Activated naive CD8-positive, alpha-beta T cell treated with anti-CD3 and anti-CD28 coated beads for 36 hours (primary cell): ENCODE data around the gene OSBP2. TPM values are rescaled to one million over a fixed set of nuclear protein-coding genes. Genes with fewer than 3 reads are reported as not detected.

ENCODE experiments used
- DNase-seq: peaks from one replicate; pipeline ENCODE4 v3.0.0; 2021
- H3K27ac Mint-ChIP-seq: one replicate; pipeline ENCODE4 v1.8.0; 2022; ENCODE audit warnings: mild to moderate bottlenecking, moderate library complexity, mixed read lengths
- H3K27me3 Mint-ChIP-seq: one replicate; pipeline ENCODE4 v1.8.0; 2022; ENCODE audit warnings: mild to moderate bottlenecking, mixed read lengths
- H3K36me3 Mint-ChIP-seq: one replicate; pipeline ENCODE4 v1.8.0; 2021; ENCODE audit warnings: mild to moderate bottlenecking, mixed read lengths
- H3K4me1 Mint-ChIP-seq: one replicate; pipeline ENCODE4 v1.8.0; 2021; ENCODE audit warnings: mixed read lengths
- H3K4me3 Mint-ChIP-seq: one replicate; pipeline ENCODE4 v1.8.0; 2022; ENCODE audit warnings: mild to moderate bottlenecking, moderate library complexity, mixed read lengths
- H3K9me3 Mint-ChIP-seq: one replicate; pipeline ENCODE4 v1.8.0; 2022; ENCODE audit warnings: mixed read lengths
- total RNA-seq, 2 experiments: library from RNA; stranded (reverse); gene quantifications; one replicate each; pipeline ENCODE4 v1.2.3, GENCODE V29; 2021

The OSBP2 gene
- total RNA-seq, 2 experiments from 2014 or later = 0.45 to 0.84 TPM

DNA sequence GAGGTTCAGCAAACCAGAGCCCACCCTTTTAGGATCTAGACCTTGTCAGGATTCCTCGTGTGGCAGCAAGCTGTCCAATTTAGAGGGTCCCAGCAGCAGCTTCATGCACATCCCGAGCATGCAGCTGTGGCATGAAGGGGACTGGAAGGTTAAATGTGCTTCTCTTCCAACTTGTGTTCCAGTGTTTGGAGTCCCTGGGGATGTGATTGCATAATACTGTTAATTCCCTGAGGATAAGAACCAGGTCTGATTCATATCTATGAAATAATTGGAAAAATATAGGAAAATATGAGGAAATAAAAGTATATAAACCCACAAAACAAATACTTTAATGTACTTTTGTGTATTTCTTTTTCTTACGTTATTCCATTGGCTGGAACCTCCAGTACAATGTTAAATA, 143.4 kb downstream of the OSBP2 start:
- Mint-ChIP-seq H3K36me3 (no peaks in the 10 kb centered on the region), H3K4me1 (no peaks in the 10 kb centered on the region), H3K27me3 (peaks cover 9% of the 10 kb centered on the region), H3K27ac (no peak overlapping the region), H3K4me3 (no peak overlapping the region), H3K9me3 (peaks cover 8% of the 10 kb centered on the region)
- DNase-seq = no peak

DNA sequence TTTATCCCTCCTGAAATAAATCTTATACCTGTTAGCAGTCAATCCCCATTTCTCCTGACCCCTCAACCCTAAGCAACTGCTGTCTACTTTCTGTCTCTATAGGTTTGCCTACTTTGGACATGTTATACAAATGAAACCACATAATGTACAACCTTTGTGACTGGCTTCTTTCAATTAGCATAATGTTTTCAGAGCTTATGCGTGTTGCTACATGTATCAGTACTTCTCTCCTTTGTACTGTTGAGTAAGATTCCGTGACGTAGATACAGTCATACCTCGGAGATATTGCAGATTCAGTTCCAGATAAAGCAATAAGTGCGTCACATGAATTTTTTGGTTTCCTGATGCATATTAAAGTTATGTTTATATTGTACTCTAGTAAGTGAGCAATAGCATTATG, 146.6 kb downstream of the OSBP2 start:
- no peak for DNase-seq
- Mint-ChIP-seq H3K4me3 (no peak overlapping the region), H3K4me1 (no peaks in the 10 kb centered on the region), H3K9me3 (peaks cover 8% of the 10 kb centered on the region), H3K27ac (no peak overlapping the region), H3K27me3 (peaks cover 3% of the 10 kb centered on the region), H3K36me3 (no peaks in the 10 kb centered on the region)

DNA sequence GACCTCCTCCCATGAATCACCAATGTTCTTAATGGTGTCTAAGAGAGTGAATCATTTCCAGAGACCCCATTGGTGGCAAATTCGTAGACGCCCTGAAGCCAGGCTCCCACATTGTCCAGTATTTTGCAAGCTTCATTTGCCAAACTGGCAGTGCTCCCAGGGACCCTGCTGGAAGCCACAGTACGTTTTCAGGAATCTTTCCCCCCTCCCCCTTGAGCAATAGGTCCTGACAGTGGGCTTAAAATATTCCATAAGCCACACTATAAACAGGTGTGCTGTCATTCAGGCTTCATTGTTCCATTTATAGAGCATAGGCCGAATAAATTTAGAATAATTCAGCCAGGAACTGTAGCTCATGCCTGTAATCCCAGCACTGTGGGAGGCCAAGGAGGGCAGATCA, 148.6 kb downstream of the OSBP2 start:
- Mint-ChIP-seq H3K36me3 (no peaks in the 10 kb centered on the region), H3K4me3 (no peak overlapping the region), H3K9me3 (peaks cover 4% of the 10 kb centered on the region), H3K27ac (no peak overlapping the region), H3K4me1 (no peaks in the 10 kb centered on the region), H3K27me3 (no peaks in the 10 kb centered on the region)
- no peak for DNase-seq

DNA sequence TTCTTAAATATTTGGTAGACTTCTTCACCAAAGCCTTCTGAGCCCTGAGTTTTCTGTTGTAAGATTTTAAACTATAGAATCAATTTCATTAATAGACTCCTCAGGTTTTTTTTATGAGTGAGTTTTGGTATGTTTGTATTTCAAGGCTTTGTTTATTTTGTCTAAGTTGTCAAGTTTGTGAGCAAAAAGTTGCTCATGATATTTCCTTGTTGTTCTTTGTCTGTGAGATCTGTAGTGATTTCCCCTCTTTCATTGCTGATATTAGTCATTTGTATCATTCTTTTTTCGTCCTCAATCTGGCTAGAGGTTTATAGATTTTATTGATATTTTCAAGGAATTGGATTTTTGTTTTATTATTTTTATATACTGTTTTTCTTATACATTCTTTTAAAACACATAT, 152.9 kb downstream of the OSBP2 start:
- Mint-ChIP-seq H3K9me3 (peaks cover 2% of the 10 kb centered on the region), H3K4me1 (no peaks in the 10 kb centered on the region), H3K27me3 (no peaks in the 10 kb centered on the region), H3K4me3 (no peak overlapping the region), H3K27ac (no peak overlapping the region), H3K36me3 (no peaks in the 10 kb centered on the region)
- DNase-seq = no peak

DNA sequence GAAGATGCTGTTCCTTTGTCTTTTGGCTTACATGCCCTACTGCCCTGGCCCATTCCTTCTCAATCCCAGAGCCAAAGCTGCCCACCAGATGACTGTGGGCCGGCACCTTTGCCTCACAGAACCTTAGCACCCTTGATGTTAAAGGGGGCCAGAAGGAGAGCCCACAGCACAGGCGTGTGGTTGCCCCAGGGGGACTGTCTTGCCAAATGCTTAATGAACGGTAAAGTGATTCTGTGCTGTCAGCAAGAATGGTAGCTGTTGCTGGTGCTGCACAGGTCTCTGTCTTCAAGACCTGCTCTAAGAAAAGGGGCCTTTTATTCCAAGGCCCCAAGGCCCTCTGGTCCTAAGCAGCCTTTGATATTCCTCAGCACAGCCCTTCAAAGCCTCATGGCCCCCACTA, 160.6 kb downstream of the OSBP2 start:
- Mint-ChIP-seq H3K9me3 (peaks cover 10% of the 10 kb centered on the region), H3K4me1 (no peaks in the 10 kb centered on the region), H3K27ac (no peak overlapping the region), H3K4me3 (no peak overlapping the region), H3K27me3 (no peaks in the 10 kb centered on the region), H3K36me3 (peaks cover 3% of the 10 kb centered on the region)
- no peak for DNase-seq

DNA sequence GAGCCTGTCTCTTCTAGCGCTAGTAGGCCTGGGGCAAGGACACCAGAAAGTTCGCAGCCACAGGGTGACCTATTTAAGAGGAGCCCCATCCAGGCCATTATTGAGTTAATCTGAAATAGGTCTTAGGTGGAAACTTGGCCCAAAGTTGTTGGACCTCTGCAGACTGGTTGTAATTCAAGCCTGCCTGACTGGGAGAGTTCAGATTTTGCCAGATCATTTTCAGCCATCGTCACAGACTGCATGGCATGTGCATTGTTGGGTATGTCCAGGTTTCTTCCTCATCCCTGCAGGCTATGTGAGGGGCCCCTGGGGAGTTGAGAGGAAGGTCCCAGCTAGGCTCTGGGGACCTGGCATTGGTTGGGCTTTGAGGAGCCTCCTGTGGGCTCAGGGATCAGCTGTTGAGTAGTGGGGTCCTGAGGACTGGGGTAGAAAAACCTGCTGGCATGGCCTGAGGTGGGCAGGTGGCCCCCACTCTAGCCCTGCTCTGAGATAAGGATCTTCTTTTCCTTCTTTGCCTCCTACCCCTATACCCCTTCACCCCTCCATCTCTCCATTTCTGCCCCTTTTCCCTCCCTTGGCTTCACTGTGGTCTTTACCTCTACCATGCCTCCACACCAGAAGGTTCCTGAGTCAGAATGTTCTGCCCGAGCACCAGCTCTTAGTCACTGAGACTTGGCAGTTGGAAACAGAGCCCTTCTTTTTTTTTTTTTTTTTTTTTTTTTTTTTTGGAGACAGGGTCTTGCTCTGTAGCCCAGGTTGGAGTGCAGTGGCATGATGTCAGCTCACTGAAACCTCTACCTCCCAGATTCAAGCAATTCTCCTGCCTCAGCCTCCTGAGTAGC, 161.2 kb downstream of the OSBP2 start:
- Mint-ChIP-seq H3K27ac (no peak overlapping the region), H3K4me3 (no peak overlapping the region), H3K9me3 (peaks cover 10% of the 10 kb centered on the region), H3K36me3 (peaks cover 3% of the 10 kb centered on the region), H3K4me1 (no peaks in the 10 kb centered on the region), H3K27me3 (no peaks in the 10 kb centered on the region)
- DNase-seq = no peak

DNA sequence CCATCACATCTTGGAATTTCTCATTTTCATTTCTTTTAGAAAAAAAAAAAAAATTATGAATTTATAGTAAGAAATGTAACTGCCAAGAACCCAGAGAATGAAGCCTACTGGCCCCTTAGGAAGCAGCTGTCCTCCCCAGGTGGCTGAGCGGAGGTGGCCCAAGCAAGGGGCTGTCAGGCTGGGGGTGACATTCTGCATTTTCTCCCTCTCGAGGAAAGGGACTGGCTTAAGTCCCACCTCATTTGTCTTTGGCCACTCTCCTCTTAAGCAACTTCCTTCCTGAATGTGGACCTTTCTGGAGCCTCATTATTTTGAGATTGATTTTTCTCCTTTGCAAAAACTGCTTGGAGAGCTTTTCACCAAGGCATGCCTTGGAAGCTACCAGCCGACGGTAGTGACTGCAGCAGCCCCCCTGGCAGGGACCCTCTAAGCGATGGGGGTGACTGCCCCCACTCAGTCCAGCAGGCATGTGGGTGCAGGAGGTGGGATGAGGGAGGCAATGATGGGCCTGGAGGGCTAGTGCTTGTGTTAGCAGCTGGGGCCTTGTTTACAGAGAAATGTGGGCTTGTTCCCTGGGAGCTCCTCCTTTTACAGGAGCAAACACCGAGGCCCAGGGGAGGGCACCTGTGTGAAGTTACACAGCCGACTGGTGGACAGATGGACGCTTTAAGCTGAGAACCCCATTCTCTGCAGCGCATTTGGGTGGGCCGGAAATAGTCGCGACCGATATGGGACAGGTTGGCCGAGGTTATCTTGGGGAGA, 162.2 kb downstream of the OSBP2 start:
- no peak overlapping the region for H3K4me3 Mint-ChIP-seq
- H3K36me3 Mint-ChIP-seq = peaks cover 3% of the 10 kb centered on the region

DNA sequence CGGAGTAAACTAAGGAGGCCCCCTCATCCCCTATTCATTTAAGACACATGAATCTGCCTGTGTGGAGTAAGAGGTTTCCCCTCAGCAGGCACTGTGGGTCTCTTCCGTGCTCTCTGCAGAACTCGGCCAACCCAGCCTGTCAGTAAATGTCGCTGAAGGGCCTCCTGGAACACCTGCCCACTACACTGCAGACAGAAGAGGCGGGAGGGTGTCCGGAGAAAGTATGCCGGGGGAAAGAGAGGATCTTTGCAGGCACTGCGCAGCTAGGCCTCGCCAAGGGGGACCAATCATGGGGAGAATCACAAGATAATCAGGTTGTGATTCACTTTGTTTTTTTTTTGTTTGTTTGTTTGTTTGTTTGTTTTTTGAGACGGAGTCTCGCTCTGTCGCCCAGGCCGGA, 163.1 kb downstream of the OSBP2 start:
- H3K9me3 Mint-ChIP-seq = peaks cover 8% of the 10 kb centered on the region
- no peak for DNase-seq
- no peak overlapping the region for H3K4me3 Mint-ChIP-seq
- no peaks in the 10 kb centered on the region for H3K4me1 Mint-ChIP-seq
- H3K36me3 Mint-ChIP-seq = peaks cover 1% of the 10 kb centered on the region
- H3K27ac Mint-ChIP-seq = no peak overlapping the region
- no peaks in the 10 kb centered on the region for H3K27me3 Mint-ChIP-seq

More for the DNA sequence above, 162.2 kb downstream of the OSBP2 start:
- peaks cover 10% of the 10 kb centered on the region for H3K9me3 Mint-ChIP-seq
- H3K27me3 Mint-ChIP-seq = no peaks in the 10 kb centered on the region
- no peak for DNase-seq
- H3K27ac Mint-ChIP-seq = no peak overlapping the region
- H3K4me1 Mint-ChIP-seq = no peaks in the 10 kb centered on the region

DNA sequence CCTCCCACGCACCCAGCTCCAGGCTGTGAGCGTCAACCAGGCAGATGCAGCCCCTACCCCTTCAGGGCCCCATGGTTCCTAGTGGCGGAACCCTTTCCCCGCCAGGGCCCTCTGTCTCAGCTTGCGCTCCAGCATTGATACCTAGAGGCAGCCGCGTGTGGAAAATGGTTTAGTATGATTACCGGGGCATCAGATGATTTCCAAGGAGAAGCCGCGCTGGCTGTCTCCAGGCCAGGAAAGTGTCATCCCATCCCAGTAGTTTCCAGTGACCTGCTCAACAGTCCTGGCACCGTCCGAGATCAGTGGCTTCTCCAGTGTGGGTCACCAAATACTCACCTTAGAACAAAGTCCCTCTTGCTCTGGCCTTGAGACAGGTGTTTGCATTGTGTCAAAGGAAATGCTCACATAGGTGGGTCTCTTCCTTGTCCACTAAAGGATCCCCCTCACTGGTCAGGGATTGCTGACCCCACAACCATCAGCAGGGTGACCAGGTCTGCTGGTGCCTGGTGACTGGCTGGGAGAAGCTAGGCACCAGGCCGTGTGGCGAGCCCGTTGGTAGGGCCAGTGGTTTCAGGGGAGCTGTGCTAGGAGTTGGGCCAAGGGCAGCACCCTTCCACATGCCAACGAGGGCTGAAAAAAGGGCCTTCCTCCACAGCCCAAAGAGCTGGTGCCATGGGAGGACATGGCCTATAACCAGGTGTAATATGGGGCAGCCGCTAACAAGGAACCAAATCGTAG, 164.5 kb downstream of the OSBP2 start:
- Mint-ChIP-seq H3K9me3 (peaks cover 3% of the 10 kb centered on the region), H3K4me3 (no peak overlapping the region), H3K36me3 (no peaks in the 10 kb centered on the region), H3K27me3 (no peaks in the 10 kb centered on the region), H3K27ac (no peak overlapping the region), H3K4me1 (no peaks in the 10 kb centered on the region)
- DNase-seq = no peak

DNA sequence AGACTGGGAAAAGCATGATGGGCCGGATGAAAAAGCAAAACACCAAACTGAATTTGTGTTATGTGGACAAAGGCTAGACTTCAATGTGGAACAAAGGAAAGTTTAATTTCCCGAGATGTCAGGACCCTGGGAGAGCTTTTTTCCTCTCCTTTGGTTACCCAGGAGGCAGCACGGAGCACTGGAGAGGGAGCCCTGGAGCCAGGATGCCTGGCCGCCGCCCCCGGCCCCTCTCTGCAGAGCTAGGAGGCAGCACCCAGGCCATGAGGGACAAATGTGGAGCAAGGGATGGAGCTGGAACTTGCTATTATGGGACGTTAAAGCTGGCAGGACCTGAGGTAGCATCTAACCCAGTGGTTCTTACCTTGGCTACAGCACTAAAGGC, 165.0 kb downstream of the OSBP2 start:
- Mint-ChIP-seq H3K36me3 (no peaks in the 10 kb centered on the region), H3K27me3 (no peaks in the 10 kb centered on the region), H3K27ac (no peak overlapping the region), H3K4me3 (no peak overlapping the region), H3K9me3 (peaks cover 1% of the 10 kb centered on the region), H3K4me1 (no peaks in the 10 kb centered on the region)
- DNase-seq = no peak

DNA sequence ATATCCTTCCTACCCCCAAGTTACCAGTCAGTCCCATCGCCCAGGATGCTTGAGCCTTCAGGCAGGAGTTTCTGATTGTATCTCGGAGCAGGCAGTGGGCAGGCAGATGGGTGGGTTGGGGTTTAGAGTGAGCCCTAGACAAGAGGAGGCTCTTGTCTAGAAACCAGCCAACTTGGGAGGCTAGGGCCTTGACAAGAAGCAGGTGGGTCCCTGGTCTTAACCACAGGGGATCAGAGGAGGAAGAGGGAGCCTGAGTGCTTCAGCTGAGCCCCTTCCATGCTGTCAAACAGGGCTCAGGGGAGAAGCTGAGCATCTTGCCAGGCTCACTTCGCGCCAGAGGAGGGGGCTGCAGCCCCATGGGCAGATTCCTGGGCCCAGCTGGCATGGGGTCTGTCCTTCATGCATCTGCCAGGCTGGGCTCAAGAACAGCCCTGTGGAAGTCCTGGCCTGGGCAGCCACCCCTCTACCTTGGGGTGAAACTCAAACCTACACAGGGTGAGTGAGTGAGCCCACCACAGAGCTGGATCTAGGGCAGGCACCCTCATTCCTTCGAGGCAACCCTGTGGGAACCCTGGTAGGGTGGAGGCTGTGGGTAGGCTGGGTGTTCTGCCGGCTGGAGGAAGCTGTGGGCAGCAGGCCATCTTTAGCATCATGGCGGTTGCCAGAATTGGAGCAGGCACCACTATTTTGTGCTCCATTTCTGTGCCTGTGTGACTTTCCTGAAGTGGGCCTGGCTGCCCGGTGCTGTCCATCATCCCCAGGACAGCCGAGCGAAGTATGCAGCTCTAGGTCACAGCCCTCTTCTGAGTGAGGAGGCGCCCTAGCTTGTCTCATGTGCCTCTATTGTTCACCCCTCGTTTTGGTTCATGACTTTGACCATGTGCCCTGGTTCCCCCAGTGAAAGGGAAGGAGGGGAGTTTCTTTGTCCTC, 165.8 kb downstream of the OSBP2 start:
- no peak for DNase-seq
- H3K4me1 Mint-ChIP-seq = no peaks in the 10 kb centered on the region
- no peak overlapping the region for H3K4me3 Mint-ChIP-seq
- no peaks in the 10 kb centered on the region for H3K9me3 Mint-ChIP-seq
- no peaks in the 10 kb centered on the region for H3K36me3 Mint-ChIP-seq
- no peaks in the 10 kb centered on the region for H3K27me3 Mint-ChIP-seq
- no peak overlapping the region for H3K27ac Mint-ChIP-seq

DNA sequence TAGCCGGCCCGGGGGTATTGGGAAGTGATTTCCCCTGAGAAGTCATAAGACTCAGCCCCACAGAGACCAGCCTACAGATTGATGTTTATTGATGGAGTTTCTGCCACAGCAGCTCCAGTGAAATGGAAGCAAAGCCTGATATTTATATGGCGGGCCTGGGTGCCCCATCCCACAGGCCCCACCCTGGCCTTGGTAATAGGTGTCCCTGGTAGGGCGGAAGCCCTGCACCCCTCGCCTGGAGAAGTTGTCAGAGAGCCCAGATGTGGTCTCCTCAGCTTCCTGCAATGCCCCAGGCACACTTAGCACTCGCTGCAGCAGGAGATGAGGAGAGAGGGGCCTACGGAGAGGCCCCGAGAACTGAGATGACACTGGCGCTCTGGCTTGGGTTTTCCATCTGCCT, 166.5 kb downstream of the OSBP2 start:
- no peaks in the 10 kb centered on the region for H3K27me3 Mint-ChIP-seq
- no peaks in the 10 kb centered on the region for H3K36me3 Mint-ChIP-seq
- H3K4me1 Mint-ChIP-seq = no peaks in the 10 kb centered on the region
- H3K9me3 Mint-ChIP-seq = no peaks in the 10 kb centered on the region
- no peak overlapping the region for H3K4me3 Mint-ChIP-seq
- no peak for DNase-seq
- H3K27ac Mint-ChIP-seq = no peak overlapping the region

DNA sequence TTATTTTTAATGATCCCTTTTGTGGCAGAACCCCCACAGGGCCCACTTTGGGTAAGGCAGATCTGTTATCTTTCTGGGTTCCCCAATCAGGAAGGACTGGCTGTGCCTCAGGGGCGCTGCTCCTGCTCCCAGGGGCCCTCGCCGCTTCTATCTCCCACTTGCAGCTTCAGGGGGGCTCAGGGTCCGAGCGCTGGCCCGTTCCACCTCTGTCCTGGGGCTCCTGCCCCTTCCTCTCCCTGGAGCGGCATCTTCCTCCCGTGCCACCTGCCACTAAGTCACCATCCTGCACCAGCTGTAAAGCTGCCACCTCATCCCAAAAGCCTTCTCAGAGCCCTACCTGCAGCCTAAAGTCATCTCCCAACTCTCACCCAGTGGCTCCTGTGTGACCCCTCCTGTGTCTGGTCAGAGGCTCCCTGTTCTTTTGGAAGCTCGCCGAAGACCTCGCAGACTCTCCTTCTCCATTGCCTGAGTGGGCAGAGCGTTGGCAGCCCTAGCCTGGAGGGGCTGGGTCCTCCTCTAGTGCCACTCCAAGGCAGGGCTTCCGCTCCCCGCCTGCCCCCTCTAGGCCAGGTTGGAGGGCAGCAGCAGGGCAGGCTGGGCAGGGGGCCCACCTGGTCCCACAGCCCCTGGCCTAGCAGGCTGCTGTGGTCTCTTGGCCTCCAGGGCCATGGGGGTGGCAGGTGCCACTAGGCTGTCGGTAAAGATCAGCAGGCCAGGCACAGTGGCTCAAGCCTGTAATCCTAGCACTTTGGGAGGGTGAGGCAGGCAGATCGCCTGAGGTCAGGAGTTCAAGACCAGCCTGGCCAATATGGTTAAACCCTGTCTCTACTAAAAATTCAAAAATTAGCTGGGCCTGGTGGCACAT, 167.2 kb downstream of the OSBP2 start:
- Mint-ChIP-seq H3K36me3 (no peaks in the 10 kb centered on the region), H3K4me1 (no peaks in the 10 kb centered on the region), H3K27me3 (no peaks in the 10 kb centered on the region), H3K9me3 (no peaks in the 10 kb centered on the region), H3K27ac (no peak overlapping the region), H3K4me3 (no peak overlapping the region)
- no peak for DNase-seq
